ENCODE data around the gene RNF130. TPM values are rescaled to one million over a fixed set of nuclear protein-coding genes. Genes with fewer than 3 reads are reported as not detected.

Gene RNF130
- total RNA-seq, 2 donors from 2014 or later = 83.8 to 116 TPM

DNA sequence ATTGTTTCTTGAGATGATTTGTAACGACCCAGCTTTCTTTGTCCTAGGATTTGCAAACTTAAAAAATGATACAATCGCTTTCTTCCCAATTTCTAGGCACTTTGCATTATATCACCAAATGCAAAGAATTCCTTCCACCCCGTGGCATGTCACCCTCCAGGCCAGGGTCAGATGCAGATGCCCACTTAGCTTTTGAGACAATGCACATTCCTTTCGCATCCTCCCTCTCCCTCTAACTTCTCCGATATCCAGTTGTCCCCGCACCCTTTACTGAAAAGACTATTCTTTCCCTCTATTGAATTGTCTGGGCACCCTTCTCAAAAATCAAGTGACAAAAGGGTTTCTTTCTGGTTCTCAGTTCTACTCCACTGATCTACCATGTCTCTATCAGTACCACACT lies 17.3 kb downstream of the RNF130 start:
- WGBS = 78% methylated on average over 6 of the region's 6 CpGs
- no peak for TF ChIP-seq POLR2A (IDR thresholded peaks at IDR 0.05)
- no peak for TF ChIP-seq POLR2AphosphoS5 (IDR thresholded peaks at IDR 0.05)
- TF ChIP-seq, protein P1, sequence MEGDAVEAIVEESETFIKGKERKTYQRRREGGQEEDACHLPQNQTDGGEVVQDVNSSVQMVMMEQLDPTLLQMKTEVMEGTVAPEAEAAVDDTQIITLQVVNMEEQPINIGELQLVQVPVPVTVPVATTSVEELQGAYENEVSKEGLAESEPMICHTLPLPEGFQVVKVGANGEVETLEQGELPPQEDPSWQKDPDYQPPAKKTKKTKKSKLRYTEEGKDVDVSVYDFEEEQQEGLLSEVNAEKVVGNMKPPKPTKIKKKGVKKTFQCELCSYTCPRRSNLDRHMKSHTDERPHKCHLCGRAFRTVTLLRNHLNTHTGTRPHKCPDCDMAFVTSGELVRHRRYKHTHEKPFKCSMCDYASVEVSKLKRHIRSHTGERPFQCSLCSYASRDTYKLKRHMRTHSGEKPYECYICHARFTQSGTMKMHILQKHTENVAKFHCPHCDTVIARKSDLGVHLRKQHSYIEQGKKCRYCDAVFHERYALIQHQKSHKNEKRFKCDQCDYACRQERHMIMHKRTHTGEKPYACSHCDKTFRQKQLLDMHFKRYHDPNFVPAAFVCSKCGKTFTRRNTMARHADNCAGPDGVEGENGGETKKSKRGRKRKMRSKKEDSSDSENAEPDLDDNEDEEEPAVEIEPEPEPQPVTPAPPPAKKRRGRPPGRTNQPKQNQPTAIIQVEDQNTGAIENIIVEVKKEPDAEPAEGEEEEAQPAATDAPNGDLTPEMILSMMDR (IDR thresholded peaks at IDR 0.05) = no peak
- H3K4me3 ChIP-seq = no peak overlapping the region
- intact Hi-C loops (cut with DNase I) = no loop called here
- no peak overlapping the region for H3K27ac ChIP-seq
- H3K9me3 ChIP-seq = no peaks in the 10 kb centered on the region
- no peaks in the 10 kb centered on the region for H3K4me1 ChIP-seq (replicated peaks)
- DNase-seq (ENCODE audit: low spot score) = no peak
- H3K36me3 ChIP-seq = no peaks in the 10 kb centered on the region
- no peaks in the 10 kb centered on the region for H3K27me3 ChIP-seq (replicated peaks; ENCODE audit: insufficient read depth)

DNA sequence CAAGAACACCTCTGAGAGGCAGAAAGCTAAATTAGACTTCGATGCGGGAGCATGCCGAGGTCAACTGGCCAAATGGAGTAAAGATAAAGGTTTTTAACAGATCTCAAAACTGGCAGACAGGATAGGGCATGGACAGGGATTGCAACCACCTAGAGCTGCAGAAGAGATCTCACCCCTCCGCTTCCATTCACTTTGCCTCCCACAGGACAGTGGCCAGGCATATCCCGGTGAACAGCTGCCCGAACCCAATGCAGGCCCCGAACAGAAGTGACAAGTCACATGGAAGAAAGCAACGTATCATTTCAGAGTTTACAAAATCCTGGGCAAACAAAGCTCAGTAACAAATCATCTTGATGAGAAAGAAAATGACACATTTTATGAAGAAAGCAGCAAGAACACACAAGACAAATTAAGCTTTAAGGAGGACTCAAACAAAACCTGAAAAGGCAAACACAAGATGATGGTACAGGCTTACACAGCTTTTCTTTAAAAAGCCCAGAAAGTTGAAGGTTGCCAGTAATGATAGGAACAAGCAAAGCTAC lies 18.4 kb downstream of the RNF130 start:
- TF ChIP-seq POLR2AphosphoS5 (IDR thresholded peaks at IDR 0.05) (no peak), POLR2A (IDR thresholded peaks at IDR 0.05) (no peak)
- TF ChIP-seq, protein P1 (IDR thresholded peaks at IDR 0.05) = no peak
- Histone ChIP-seq H3K36me3 (no peaks in the 10 kb centered on the region), H3K4me1 (replicated peaks) (no peaks in the 10 kb centered on the region), H3K27ac (no peak overlapping the region), H3K9me3 (no peaks in the 10 kb centered on the region), H3K27me3 (replicated peaks; ENCODE audit: insufficient read depth) (no peaks in the 10 kb centered on the region), H3K4me3 (no peak overlapping the region)
- intact Hi-C loops (cut with DNase I) = no loop called here
- 52% methylated on average over 8 of the region's 8 CpGs for WGBS
- DNase-seq (ENCODE audit: low spot score) = no peak

DNA sequence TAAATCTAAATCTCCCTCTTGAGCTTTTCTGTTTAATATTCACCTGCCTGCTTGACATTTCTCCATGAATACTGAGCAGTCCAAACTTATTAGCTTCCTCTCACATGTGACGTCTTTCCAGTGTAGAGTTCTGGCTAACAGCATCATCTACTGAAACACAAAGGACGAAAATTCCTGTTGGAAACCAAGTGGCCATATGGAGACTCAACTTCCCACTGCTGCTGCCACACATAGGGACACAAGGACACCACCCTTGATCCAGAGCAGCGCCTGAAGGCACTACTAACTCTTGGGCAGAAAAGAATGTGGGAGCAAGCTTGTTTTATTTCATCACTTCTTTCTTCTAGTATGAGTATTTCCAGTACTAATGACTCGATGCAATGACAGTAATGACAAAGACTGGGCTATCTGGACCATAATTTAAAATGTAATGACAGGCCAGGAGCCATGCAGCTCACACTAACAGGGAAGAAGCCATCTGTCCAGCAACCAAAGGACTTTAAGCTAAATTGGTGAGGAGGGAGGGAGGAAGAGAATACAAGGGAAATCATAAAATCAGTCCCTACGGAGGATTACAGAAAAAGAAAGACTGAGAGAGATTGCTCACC lies 19.2 kb downstream of the RNF130 start:
- no peak for DNase-seq (ENCODE audit: low spot score)
- intact Hi-C loops (cut with DNase I) = no loop called here
- Histone ChIP-seq H3K4me1 (replicated peaks) (no peaks in the 10 kb centered on the region), H3K9me3 (no peaks in the 10 kb centered on the region), H3K27ac (no peak overlapping the region), H3K4me3 (no peak overlapping the region), H3K27me3 (replicated peaks; ENCODE audit: insufficient read depth) (no peaks in the 10 kb centered on the region), H3K36me3 (no peaks in the 10 kb centered on the region)
- WGBS = 89% methylated on average over 5 of the region's 5 CpGs
- TF ChIP-seq POLR2AphosphoS5 (IDR thresholded peaks at IDR 0.05) (no peak), POLR2A (IDR thresholded peaks at IDR 0.05) (no peak)
- TF ChIP-seq, protein P1 (IDR thresholded peaks at IDR 0.05) = no peak

DNA sequence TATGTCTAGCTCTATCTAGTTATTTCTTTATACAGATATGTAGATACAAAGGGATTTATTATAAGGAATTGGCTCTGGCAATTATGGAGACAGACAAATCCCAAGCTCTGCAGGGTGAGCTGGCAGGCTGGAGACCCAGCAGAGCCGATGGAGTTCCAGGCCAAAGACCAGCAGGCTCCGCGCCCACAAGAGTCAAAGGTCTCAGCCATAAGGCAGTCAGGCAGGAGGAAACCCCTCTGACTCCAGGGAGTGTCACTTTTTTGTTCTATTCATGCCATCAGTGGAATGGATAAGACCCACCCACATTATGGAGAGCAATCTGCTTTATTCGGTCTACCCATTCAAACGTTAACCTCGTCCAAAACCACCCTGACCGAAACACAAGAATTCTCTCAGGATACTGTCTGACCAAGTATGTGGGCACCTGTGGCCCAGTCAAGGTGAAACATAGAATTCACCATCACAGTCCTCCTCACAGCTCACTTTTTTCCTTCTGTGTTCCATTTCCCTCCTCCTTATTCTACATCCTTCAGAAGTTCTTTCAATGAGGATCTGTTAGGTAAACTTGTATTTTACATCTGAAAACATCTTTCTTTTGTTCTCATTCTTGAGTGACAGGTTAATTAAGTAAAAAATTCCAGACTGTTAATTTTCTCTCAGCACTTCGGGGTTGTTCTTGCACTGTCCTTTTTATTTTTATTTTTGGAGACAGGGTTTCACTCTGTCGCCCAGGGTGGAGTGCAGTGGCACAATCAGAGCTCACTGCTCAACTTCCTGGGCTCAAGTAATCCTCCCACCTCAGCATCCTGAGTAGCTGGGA lies 21.2 kb downstream of the RNF130 start:
- no peak overlapping the region for H3K27ac ChIP-seq
- WGBS = 85% methylated on average over 9 of the region's 9 CpGs
- H3K4me1 ChIP-seq (replicated peaks) = no peaks in the 10 kb centered on the region
- TF ChIP-seq POLR2AphosphoS5 (IDR thresholded peaks at IDR 0.05) = no peak
- no peak for TF ChIP-seq POLR2A (IDR thresholded peaks at IDR 0.05)
- TF ChIP-seq, protein P1 (IDR thresholded peaks at IDR 0.05) = no peak
- no peaks in the 10 kb centered on the region for H3K9me3 ChIP-seq
- no peaks in the 10 kb centered on the region for H3K36me3 ChIP-seq
- no peak overlapping the region for H3K4me3 ChIP-seq
- DNase-seq (ENCODE audit: low spot score) = no peak
- intact Hi-C loops (cut with DNase I) = no loop called here
- no peaks in the 10 kb centered on the region for H3K27me3 ChIP-seq (replicated peaks; ENCODE audit: insufficient read depth)

Measured in prostate gland (tissue), 2 donors.